Activated CD4-positive, CD25-positive, alpha-beta regulatory T cell treated with anti-CD3 and anti-CD28 coated beads, Interleukin-2, amount 50 U/mL, for 24 hours (primary cell): Measurements from ENCODE around the gene SNRPD3.
"Not testable (repeated sequence)": the region's sequence is repeated elsewhere in the genome, so short reads cannot be mapped to it uniquely, and the experiment has no call there.

Experiments
- ATAC-seq, 2 donors: fragments of 150-1000 bp; cut with Tn5 transposase; one replicate each; pipeline ENCODE4 v1.10.0; 2021; ENCODE audit warnings: mild to moderate bottlenecking in 1 of 2, moderate library complexity in 1 of 2

Gene SNRPD3

GRCh38 chr22:24622596-24622995 is 66.8 kb downstream of the SNRPD3 start:
- ATAC-seq: not testable (repeated sequence)
